K562 (cell line): ENCODE measurements around the gene PHTF2. TPM values are rescaled to one million over a fixed set of nuclear protein-coding genes. Genes with fewer than 3 reads are reported as not detected.

ENCODE experiments used
- BRD9 ChIP-seq: fragments of 450-650 bp; IDR thresholded peaks from 2 replicates; pipeline ENCODE4 v1.6.1; 2018; ENCODE audit warnings: low read depth; ENCODE audit not compliant: partially characterized antibody
- CREB3 ChIP-seq: fragments of 450-650 bp; conservative IDR thresholded peaks from 2 replicates; pipeline ENCODE4 v1.6.1; 2016; ENCODE audit warnings: missing genetic modification characterization, low read depth, mild to moderate bottlenecking, missing compliant biosample characterization, moderate library complexity
- DIDO1 ChIP-seq: fragments of 450-650 bp; IDR thresholded peaks from 2 replicates; pipeline ENCODE4 v1.6.1; 2016; ENCODE audit warnings: low read depth, missing biosample characterization, missing genetic modification characterization
- EGR1 ChIP-seq: fragments of 450-650 bp; conservative IDR thresholded peaks from 2 replicates; pipeline ENCODE4 v1.6.1; 2017; ENCODE audit warnings: mild to moderate bottlenecking
- FOXP4 ChIP-seq: sonication (generic); formaldehyde crosslinking; IDR thresholded peaks from 2 replicates; pipeline ENCODE4 v1.8.0; 2022; ENCODE audit warnings: mild to moderate bottlenecking, missing genetic modification reagents, borderline replicate concordance
- GTF2A2 ChIP-seq: IDR thresholded peaks from 2 replicates; pipeline ENCODE4 v1.6.1; 2016; ENCODE audit warnings: mild to moderate bottlenecking, missing genetic modification characterization, missing compliant biosample characterization
- HNRNPK ChIP-seq: fragments of 200-400 bp; formaldehyde crosslinking; IDR thresholded peaks from one replicate; pipeline ENCODE4 v1.6.1; 2018; ENCODE audit warnings: mild to moderate bottlenecking, low read depth, low read length; ENCODE audit not compliant: poor library complexity, severe bottlenecking
- IRF9 ChIP-seq: fragments of 450-650 bp; IDR thresholded peaks from 2 replicates; pipeline ENCODE4 v1.6.1; 2016; ENCODE audit warnings: missing biosample characterization, missing genetic modification characterization
- KHSRP ChIP-seq: fragments of 450-650 bp; IDR thresholded peaks from 2 replicates; pipeline ENCODE4 v1.6.1; 2017
- LEF1 ChIP-seq: fragments of 450-650 bp; IDR thresholded peaks from 2 replicates; pipeline ENCODE4 v1.6.1; 2016; ENCODE audit warnings: mild to moderate bottlenecking
- MAFG ChIP-seq: fragments of 450-650 bp; conservative IDR thresholded peaks from 2 replicates; pipeline ENCODE4 v1.6.1; 2016; ENCODE audit warnings: missing genetic modification characterization, missing compliant biosample characterization
- MED1 ChIP-seq: sonication (generic); formaldehyde crosslinking; IDR thresholded peaks from 2 replicates; pipeline ENCODE4 v1.8.1; 2023; ENCODE audit warnings: missing genetic modification reagents, borderline replicate concordance
- MXI1 ChIP-seq: IDR thresholded peaks from 2 replicates; pipeline ENCODE4 v1.6.1; 2011; ENCODE audit warnings: low read depth, mild to moderate bottlenecking, improper control_type of control experiment, low read length
- NFE2 ChIP-seq: IDR thresholded peaks from 2 replicates; pipeline ENCODE4 v1.6.1; 2014; ENCODE audit warnings: antibody characterized with exemption, low read depth
- NFYB ChIP-seq: IDR thresholded peaks from 2 replicates; pipeline ENCODE4 v1.6.1; 2011; ENCODE audit warnings: mild to moderate bottlenecking, moderate library complexity; ENCODE audit not compliant: insufficient read length; ENCODE audit errors: extremely low read depth
- POLR2A ChIP-seq: fragments of 450-650 bp; conservative IDR thresholded peaks from 2 replicates; pipeline ENCODE4 v1.6.1; 2016
- PREB ChIP-seq: sonication (generic); formaldehyde crosslinking; IDR thresholded peaks from 2 replicates; pipeline ENCODE4 v1.8.1; 2023; ENCODE audit warnings: mild to moderate bottlenecking, missing genetic modification reagents
- RFX1 ChIP-seq: fragments of 450-650 bp; IDR thresholded peaks from 2 replicates; pipeline ENCODE4 v1.6.1; 2016; ENCODE audit warnings: mild to moderate bottlenecking, moderate library complexity
- TFE3 ChIP-seq: fragments of 450-650 bp; formaldehyde crosslinking; IDR thresholded peaks from 2 replicates; pipeline ENCODE4 v1.4.0; 2020; ENCODE audit warnings: mild to moderate bottlenecking, mixed read lengths
- ZFP1 ChIP-seq: fragments of 450-650 bp; formaldehyde crosslinking; IDR thresholded peaks from 2 replicates; pipeline ENCODE4 v1.4.0; 2020; ENCODE audit warnings: mild to moderate bottlenecking, mixed read lengths
- ZNF384 ChIP-seq: IDR thresholded peaks from 2 replicates; pipeline ENCODE4 v1.6.1; 2012; ENCODE audit warnings: low read depth, low read length, improper control_type of control experiment
- ZNF696 ChIP-seq: fragments of 250-450 bp; sonication (Bioruptor Pico); conservative IDR thresholded peaks from 2 replicates; pipeline ENCODE4 v1.4.0; 2020; ENCODE audit warnings: mild to moderate bottlenecking, moderate library complexity
- ZNF764 ChIP-seq: fragments of 250-450 bp; sonication (Bioruptor Pico); IDR thresholded peaks from 2 replicates; pipeline ENCODE4 v1.4.0; 2020; ENCODE audit warnings: low read depth, mild to moderate bottlenecking, moderate library complexity
- ZNF778 ChIP-seq: fragments of 450-650 bp; formaldehyde crosslinking; IDR thresholded peaks from 2 replicates; pipeline ENCODE4 v1.4.0; 2020; ENCODE audit warnings: mild to moderate bottlenecking, moderate library complexity
- ZNF79 ChIP-seq: fragments of 250-450 bp; sonication (Bioruptor Pico); IDR thresholded peaks from 2 replicates; pipeline ENCODE4 v1.4.0; 2020; ENCODE audit warnings: low read depth, mild to moderate bottlenecking, moderate library complexity
- polyA plus RNA-seq, 8 experiments: library from polyadenylated mRNA; depleted of rRNA in 4 of 8; stranded (reverse) in 5 of 8; unstranded in 3 of 8; fragments of >200 nt; fragmentation: Nextera tagmentation in 2 of 8; fragmentation: Illumina TruSeq in 1 of 8; extraction: Ambion mirVana in 2 of 8; extraction: Trizol in 1 of 8; gene quantifications; 2 replicates each; pipeline versions ENCODE4 v1.2.1 to v1.2.3, GENCODE V29; 2011 to 2014; ENCODE audit warnings: inconsistent platforms in 1 of 8, missing spikeins in 1 of 8
- total RNA-seq, 7 experiments: library from RNA; depleted of rRNA in 6 of 7; stranded (reverse); fragments of >200 nt in 6 of 7; fragmentation: Illumina TruSeq in 2 of 7; extraction: Trizol in 2 of 7; gene quantifications; 2 replicates each; pipeline versions ENCODE4 v1.2.1 to v1.2.3, GENCODE V29; 2011 to 2021; ENCODE audit warnings: low replicate concordance in 1 of 7

Gene PHTF2
- total and polyA plus RNA-seq, 9 of the 15 experiments (the other 6 are each of a cell fraction or from before 2014, with no cell fraction given): 17.9 to 43.6 (median 25.4) TPM

- TF ChIP-seq PREB (CRISPR knock-in tag): no peak
- TF ChIP-seq HNRNPK: no peak
- no peak for TF ChIP-seq ZNF79 (CRISPR knock-in tag)
- TF ChIP-seq MXI1: no peak
- TF ChIP-seq MED1 (CRISPR knock-in tag): no peak
- peak; percentile 98 for TF ChIP-seq MAFG
- TF ChIP-seq ZNF764 (CRISPR knock-in tag): no peak
- TF ChIP-seq BRD9: peak; percentile 53
- no peak for TF ChIP-seq TFE3 (CRISPR knock-in tag)
- no peak; the same call in 1 of the 2 replicates for TF ChIP-seq POLR2A
- TF ChIP-seq NFYB: no peak
- TF ChIP-seq FOXP4: 0 out of 2 replicates have a peak, but pooled peaks have one; percentile 32
- no peak for TF ChIP-seq GTF2A2 (tag)
- TF ChIP-seq CREB3 (tag): peak; percentile 83
- peak; percentile 30 for TF ChIP-seq DIDO1 (tag)
- no peak for TF ChIP-seq ZNF384
- no peak for TF ChIP-seq ZNF696 (CRISPR knock-in tag)
- TF ChIP-seq NFE2: peak; percentile 99
- no peak for TF ChIP-seq ZNF778 (CRISPR knock-in tag)
- no peak for TF ChIP-seq KHSRP
- no peak for TF ChIP-seq IRF9 (tag)
- TF ChIP-seq LEF1: peak; percentile 73
- peak; percentile 81 for TF ChIP-seq EGR1
- TF ChIP-seq RFX1: peak; percentile 62
- TF ChIP-seq ZFP1 (CRISPR knock-in tag): no peak
These were observed 191.5 kb downstream of the PHTF2 start (continued) for GRCh38 chr7:77989981-77990566.
